ENCODE data around the gene SUPT20HL2.
"Not testable (repeated sequence)": the region's sequence is repeated elsewhere in the genome, so short reads cannot be mapped to it uniquely, and the experiment has no call there.

SUPT20HL2 gene

GRCh38 chrX:24314019-24314635, at the start of gene SUPT20HL2:
SUPT20HL2 (minus strand) TSS chrX:24314069; CDS start chrX:24313315, 754 bp downstream.
- no peak for DNase-seq (ENCODE audit: low read depth)

DNA sequence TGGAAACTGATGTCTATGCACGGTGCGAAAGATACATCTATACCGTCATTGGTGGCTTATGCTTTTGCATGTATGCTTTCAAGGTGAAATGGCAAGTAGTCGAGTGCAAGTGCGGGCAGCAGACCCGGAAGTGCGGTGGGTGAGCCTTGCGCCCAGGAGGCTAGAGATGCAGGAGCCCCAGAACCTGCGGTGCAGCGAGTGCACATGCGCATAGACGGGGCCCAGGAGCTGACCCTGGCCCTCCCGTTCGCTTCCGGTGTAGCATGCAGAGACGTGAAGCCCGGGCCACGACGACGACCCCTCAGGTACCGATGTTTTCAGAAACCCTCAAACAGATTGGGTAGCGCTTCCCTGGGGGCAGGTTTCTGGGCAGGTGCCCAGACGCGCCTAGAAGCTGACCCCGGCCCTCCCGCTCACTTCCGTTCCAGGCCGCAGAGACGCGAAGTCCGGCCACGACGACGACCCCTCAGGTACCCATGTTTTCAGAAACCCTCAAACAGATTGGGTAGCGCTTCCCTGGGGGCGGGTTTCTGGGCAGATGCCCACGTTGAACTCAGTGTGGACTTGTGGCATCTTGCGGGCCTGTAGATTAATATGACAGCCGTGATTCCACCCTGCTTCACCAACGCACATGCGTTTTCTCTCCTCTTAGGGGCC, 48.3 kb upstream of the SUPT20HL2 start:
- DNase-seq (ENCODE audit: low read depth): not testable (repeated sequence)

DNA sequence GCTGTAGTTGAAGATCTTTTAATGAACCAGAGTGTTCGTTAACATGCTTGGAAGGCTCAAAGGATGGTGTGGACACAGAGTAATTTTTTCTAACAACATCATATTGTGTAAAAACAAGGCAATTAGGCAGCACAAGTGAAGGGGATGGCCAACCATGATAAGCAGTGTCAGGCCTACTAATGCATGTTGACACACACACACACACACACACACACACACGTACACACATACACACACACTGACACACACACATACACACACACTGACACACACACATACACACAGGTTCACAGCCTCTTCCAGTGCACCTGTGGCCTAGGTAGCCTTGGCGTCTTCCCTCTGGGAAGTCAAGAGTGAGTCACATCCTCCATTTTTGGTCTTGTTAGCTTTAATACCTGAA, 46.4 kb upstream of the SUPT20HL2 start, which contains the start of gene SUPT20HL1:
SUPT20HL1 (plus strand) TSS at position 368 of the 400 bp plus-strand sequence. CDS start 2,122 bp downstream, outside the sequence.
- no peak for DNase-seq (ENCODE audit: low read depth)

GRCh38 chrX:24357106-24357505, 43.2 kb upstream of the SUPT20HL2 start:
- no peak for DNase-seq (ENCODE audit: low read depth)

DNA sequence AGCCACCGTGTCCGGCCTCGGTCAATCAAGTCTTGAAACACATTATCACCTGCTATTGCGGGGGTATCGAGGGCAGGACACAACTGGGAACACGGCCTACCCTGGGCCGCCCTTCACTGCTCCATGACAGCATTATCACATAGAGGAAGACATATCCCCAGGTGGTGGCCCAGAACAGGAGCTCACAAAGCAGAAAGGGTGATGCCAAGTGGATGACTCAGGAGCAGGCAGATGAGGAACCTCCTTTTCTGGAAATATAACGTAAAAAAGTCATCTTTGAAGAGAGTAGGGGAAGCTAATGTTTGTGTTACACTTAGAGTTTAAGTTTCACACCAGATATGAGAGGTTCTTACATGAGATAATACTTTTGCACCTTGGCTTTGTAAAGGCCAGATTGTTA, 41.2 kb upstream of the SUPT20HL2 start:
- DNase-seq (ENCODE audit: low read depth): no peak

GRCh38 chrX:24350217-24350616, 36.3 kb upstream of the SUPT20HL2 start:
- no peak for DNase-seq (ENCODE audit: low read depth)

- no peak for DNase-seq (ENCODE audit: low read depth)
Observed at GRCh38 chrX:24347881-24348280, 34.0 kb upstream of the SUPT20HL2 start.

- no peak for DNase-seq (ENCODE audit: low read depth)
Observed at GRCh38 chrX:24343719-24344118, 29.9 kb upstream of the SUPT20HL2 start.

DNA sequence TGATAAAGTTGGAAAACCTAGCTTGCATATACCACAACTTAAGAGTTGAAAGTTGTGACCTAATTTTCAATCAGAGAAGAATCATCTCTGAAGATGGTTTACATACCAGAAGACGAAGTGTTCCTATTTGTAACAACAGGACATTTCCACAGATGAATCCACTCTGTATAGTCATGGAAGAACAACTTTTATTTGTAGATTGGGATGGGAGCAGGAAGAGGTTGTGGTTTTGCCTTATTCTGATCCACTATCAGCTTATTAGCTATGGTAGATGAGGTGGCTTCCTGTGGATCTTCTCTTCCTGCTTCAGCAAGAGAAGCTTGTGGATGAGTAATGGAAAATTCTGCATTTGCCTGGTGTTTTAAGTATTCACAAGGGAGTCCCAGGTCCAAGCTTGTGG, 27.9 kb upstream of the SUPT20HL2 start:
- no peak for DNase-seq (ENCODE audit: low read depth)

GRCh38 chrX:24340501-24340900, 26.6 kb upstream of the SUPT20HL2 start:
- no peak for DNase-seq (ENCODE audit: low read depth)

DNA sequence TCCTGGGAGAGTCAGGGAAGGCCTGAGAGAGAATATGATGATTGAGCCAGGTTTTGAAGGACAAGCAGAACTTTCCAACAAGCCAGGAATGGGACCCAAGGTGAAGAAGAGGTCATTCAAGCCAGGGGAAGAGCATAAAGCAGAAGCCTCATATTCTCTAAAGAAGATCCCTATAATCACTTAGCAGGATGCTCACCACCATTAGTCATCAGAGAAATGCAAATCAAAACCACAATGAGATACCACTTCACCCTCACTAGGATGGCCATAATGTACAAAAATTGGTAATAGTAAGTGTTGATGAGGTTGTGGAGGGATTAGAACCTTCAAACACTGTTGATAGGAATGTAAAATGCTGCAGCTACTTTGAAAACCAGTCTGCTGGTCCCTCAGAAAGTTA, 26.0 kb upstream of the SUPT20HL2 start:
- no peak for DNase-seq (ENCODE audit: low read depth)

- DNase-seq (ENCODE audit: low read depth): no peak
Observed at GRCh38 chrX:24335871-24336270, 22.0 kb upstream of the SUPT20HL2 start.

DNA sequence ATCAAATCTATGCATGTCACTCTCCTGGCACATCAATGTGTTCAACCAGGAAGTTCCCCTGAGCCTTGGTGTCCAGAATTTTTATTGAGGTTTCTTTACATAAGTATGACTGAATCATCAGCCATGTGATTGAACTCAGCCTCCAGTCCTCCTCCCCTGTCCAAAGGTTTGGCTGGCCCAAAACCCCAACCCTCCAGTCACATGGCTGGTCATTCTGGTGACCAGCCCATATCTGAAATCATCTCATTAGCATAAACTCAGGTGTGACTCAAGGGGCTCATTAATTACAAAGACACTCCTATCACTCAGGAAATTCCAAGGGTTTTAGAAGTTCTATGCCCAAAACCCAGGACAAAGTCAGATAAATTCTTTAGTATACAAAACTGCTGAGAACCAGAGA, 20.6 kb upstream of the SUPT20HL2 start:
- DNase-seq (ENCODE audit: low read depth): no peak

GRCh38 chrX:24333371-24333770, 19.5 kb upstream of the SUPT20HL2 start:
- no peak for DNase-seq (ENCODE audit: low read depth)

- no peak for DNase-seq (ENCODE audit: low read depth)
Observed at GRCh38 chrX:24332878-24333277, 19.0 kb upstream of the SUPT20HL2 start.

- DNase-seq (ENCODE audit: low read depth): no peak
Observed at GRCh38 chrX:24325231-24325630, 11.4 kb upstream of the SUPT20HL2 start.

DNA sequence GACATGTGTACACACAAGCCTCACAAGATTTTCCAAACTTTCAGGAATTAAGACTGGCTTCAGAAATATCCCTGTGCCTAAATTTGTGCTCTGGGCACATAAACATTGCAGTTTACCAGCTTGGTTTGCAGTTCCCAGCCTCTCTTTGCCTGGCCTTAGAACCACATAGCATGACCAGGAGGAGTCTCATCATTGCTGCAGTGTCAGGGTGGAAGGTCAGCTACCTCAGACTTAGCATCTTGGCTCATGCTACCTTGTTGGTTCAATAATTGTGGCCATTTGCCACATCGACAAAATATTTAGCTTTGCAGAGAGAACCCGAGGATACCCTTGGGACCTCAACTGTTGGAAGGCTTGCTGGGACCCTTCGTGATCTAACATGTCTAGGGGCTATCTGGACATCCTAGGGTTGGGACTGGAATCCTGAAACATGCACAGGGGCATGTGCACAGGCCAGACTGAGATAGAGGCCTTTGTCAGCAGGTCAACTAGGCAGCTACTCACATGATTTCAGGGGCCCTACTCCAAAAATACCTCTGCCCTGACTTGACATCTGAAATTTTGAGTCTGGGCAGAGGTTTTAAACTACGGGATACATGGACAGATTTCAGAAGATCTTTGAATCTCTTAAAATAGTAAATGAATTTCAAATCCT, 8.0 kb upstream of the SUPT20HL2 start:
- no peak for DNase-seq (ENCODE audit: low read depth)

DNA sequence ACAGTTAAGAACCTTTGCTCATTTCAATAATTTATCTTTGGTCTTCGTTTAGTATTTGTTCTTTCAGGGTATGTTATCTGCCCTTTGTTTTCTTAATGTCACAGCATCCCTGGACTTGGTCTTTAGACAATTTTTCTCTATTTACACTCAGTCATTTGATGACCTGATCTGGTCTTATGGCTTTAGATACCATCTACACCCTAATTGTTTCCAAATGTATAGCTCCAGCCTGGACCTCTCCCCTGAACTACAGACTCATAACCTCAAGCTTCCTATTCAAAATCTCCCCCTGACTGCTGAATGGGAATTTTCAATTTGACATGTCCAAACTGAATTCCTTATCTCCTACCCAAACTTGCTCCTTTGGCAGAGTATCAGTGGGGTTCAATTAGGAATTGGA, 3.7 kb upstream of the SUPT20HL2 start:
- DNase-seq (ENCODE audit: low read depth): no peak

- no peak for DNase-seq (ENCODE audit: low read depth)
Observed at GRCh38 chrX:24316111-24316510, 2.2 kb upstream of the SUPT20HL2 start.

DNA sequence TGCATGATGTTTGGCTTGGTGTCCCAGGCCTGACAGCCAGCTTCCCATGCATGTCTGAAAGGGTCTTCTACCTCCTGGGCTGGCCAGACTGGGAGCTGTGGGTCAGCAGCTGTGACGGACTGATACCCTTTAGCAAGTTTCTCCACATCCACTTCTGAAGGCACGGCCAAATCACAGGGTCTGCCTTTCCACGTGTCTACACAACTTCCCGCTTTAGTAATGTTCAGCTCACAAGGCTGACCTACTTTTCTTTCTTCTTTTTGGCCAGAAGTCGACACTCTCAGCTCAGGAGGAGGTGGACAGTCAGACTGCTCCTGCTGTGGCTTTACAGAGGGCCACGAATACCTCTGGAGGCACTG, 1.6 kb downstream of the SUPT20HL2 start:
- not testable (repeated sequence) for DNase-seq (ENCODE audit: low read depth)

DNA sequence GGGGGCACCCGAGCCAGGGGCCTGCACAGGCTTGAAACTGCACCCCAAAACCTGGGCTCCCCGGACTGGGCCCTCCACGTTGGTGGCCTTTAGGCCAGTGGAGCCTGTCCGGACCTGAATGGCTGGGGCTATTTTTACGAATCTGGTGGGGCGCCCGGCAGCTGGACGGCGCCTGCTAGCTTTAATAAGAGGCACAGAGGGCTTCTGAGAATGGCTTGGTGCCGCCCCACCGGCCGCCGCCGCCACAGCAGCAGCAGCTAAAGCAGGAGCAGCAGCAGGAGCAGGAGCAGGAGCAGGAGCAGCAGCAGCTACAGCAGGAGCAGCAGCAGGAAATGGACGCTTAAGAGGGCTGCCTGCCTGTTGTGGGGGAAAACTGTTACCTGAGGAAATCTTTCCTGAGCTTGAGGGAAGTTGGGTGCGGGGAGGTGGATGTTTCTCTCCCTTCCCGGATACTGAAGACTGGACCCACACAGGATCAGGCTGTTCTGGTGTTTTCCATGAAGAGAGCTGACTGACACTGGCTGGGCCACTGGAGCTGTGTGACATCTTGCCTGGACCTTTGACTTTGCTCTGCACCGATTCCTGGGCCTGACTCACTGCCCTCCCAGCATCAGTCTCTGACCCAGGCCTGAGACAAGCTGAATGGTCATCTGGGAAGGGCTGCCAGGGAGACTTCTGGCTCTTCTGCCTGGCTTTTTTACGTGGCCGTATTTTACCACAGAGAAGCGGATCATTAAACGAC, 2.2 kb downstream of the SUPT20HL2 start:
- DNase-seq (ENCODE audit: low read depth): not testable (repeated sequence)

GRCh38 chrX:24310916-24311315, 3.0 kb downstream of the SUPT20HL2 start:
- not testable (repeated sequence) for DNase-seq (ENCODE audit: low read depth)

Measured in T-helper 22 cell (primary cell).